Lung (tissue), 12 donors: ENCODE measurements around the gene SH3GLB1. TPM values are rescaled to one million over a fixed set of nuclear protein-coding genes. Genes with fewer than 3 reads are reported as not detected.

Experiments
- ATAC-seq: fragments of 200-7000 bp; cut with Tn5 transposase; one replicate; pipeline ENCODE4 v1.9.1; 2020; ENCODE audit warnings: moderate number of reproducible peaks; ENCODE audit not compliant: insufficient read depth, low FRiP score
- DNase-seq, 3 donors: peaks; one replicate each; pipeline ENCODE4 v3.0.0-alpha.2; 2013 to 2017
- H3K27ac ChIP-seq, 2 donors: one replicate each; pipeline ENCODE4 v1.5.1; 2013; ENCODE audit warnings: mild to moderate bottlenecking in 2 of 2, moderate library complexity in 2 of 2, control low read depth in 1 of 2, inconsistent platforms in 1 of 2, low read depth in 1 of 2, low read length in 1 of 2
- H3K27me3 ChIP-seq, 3 donors: one replicate each; pipeline ENCODE4 v1.5.1; 2013; ENCODE audit warnings: low read length in 2 of 3; ENCODE audit not compliant: control insufficient read depth in 3 of 3, insufficient read depth in 3 of 3
- H3K36me3 ChIP-seq, 4 donors: one replicate each; pipeline ENCODE4 v1.5.1; 2013; ENCODE audit warnings: low read length in 4 of 4, mild to moderate bottlenecking in 1 of 4, moderate library complexity in 1 of 4; ENCODE audit not compliant: control insufficient read depth in 4 of 4, insufficient read depth in 4 of 4
- H3K4me1 ChIP-seq, 5 donors: one replicate each; pipeline ENCODE4 v1.5.1; 2013; ENCODE audit warnings: low read length in 5 of 5, mild to moderate bottlenecking in 2 of 5, moderate library complexity in 1 of 5; ENCODE audit not compliant: control insufficient read depth in 5 of 5, insufficient read depth in 5 of 5
- H3K4me3 ChIP-seq: one replicate; pipeline ENCODE4 v1.5.1; 2013; ENCODE audit warnings: mild to moderate bottlenecking, control low read depth, moderate library complexity
- H3K9ac ChIP-seq, 2 donors: one replicate each; pipeline ENCODE4 v1.5.1; 2013; ENCODE audit warnings: low read length in 2 of 2, control low read depth in 1 of 2; ENCODE audit not compliant: insufficient read depth in 1 of 2
- H3K9me3 ChIP-seq, 4 donors: one replicate each; pipeline ENCODE4 v1.5.1; 2013; ENCODE audit warnings: low read length in 3 of 4, mild to moderate bottlenecking in 1 of 4, moderate library complexity in 1 of 4; ENCODE audit not compliant: control insufficient read depth in 4 of 4, insufficient read depth in 3 of 4
- WGBS, 2 donors: extraction: QIAGEN DNeasy Blood & Tissue Kit; methylation state at CpG; one replicate each; pipeline ENCODE4 v1.1.7; 2013; 5-methylcytosine and 5-hydroxymethylcytosine counted together
- polyA plus RNA-seq, 2 donors: library from polyadenylated mRNA; stranded (reverse); fragments of 200-250 nt; gene quantifications; one replicate each; pipeline ENCODE4 v1.2.1, GENCODE V29; 2013
- total RNA-seq, 2 donors: library from RNA; depleted of rRNA in 1 of 2; stranded (reverse); fragments of >200 nt in 1 of 2; gene quantifications; one replicate each; pipeline ENCODE4 v1.2.1, GENCODE V29; 2014 to 2021
- TF ChIP-seq, protein P1 (sequence below): IDR thresholded peaks from 2 replicates; pipeline ENCODE4 v1.5.1; 2012; ENCODE audit warnings: mild to moderate bottlenecking; ENCODE audit errors: control extremely low read depth, extremely low read depth
- donor health status: control.
- donor health status: control.
- donor health status: Bipolar disorder and iron deficiency.
- donor health status: healthy.
- donor health status: DM: yes; HTN: yes; CAD: no.

SH3GLB1 gene
- total and polyA plus RNA-seq, 4 donors = 26.9 to 81.0 (median 69.5) TPM

DNA sequence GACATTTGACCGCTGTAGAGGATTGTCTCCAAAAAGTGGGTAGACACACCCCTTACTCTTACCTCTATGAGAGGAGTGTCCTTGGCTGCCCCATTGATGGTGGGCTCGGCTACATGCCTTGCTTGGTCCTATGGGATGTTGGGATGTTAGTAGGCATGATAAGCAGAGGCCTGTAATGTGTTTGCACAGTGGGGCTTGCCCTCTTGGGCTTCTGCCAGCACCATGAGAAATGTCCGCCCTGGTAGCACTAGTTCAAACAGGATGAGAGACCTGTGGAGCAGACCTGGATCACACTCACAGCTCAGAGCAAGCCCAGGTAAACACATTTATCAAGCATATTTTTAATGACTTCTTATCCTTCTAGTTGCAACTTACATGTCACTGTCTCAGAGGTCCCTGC, 54.2 kb downstream of the SH3GLB1 start:
- Histone ChIP-seq H3K9me3 (peaks cover 0 to 2% (median 0%) of the 10 kb centered on the region in 4 donors), H3K4me1 (peaks cover 0 to 9% (median 3%) of the 10 kb centered on the region in 5 donors), H3K36me3 (no peaks in the 10 kb centered on the region), H3K27ac (no peak overlapping the region), H3K4me3 (no peak overlapping the region), H3K9ac (no peak overlapping the region), H3K27me3 (no peaks in the 10 kb centered on the region)
- peak in 1 of 3 donors; percentile 26 for DNase-seq
- TF ChIP-seq, protein P1, sequence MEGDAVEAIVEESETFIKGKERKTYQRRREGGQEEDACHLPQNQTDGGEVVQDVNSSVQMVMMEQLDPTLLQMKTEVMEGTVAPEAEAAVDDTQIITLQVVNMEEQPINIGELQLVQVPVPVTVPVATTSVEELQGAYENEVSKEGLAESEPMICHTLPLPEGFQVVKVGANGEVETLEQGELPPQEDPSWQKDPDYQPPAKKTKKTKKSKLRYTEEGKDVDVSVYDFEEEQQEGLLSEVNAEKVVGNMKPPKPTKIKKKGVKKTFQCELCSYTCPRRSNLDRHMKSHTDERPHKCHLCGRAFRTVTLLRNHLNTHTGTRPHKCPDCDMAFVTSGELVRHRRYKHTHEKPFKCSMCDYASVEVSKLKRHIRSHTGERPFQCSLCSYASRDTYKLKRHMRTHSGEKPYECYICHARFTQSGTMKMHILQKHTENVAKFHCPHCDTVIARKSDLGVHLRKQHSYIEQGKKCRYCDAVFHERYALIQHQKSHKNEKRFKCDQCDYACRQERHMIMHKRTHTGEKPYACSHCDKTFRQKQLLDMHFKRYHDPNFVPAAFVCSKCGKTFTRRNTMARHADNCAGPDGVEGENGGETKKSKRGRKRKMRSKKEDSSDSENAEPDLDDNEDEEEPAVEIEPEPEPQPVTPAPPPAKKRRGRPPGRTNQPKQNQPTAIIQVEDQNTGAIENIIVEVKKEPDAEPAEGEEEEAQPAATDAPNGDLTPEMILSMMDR = no peak
- WGBS, 2 donors = 83 to 89% methylated on average over 3 of the region's 3 CpGs
- ATAC-seq = no peak

DNA sequence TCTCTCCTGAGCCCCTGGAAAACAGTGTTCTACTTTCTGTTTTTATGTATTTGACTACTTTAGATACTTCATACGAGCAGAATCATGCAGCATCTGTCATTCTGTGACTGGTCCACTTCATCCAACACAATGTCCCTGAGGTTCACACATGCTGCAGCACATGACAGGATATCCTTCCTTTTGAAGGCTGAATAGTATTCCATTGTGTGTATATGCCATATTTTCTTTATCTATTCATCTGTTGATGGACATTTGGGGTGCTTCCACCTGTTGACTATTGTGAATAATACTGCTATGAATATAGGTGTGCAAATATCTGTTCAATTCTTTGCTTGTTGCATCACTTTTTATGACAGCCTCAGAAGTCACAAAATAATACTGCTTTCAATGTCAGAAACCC, 55.8 kb downstream of the SH3GLB1 start:
- ATAC-seq = no peak
- WGBS, 2 donors = 79 to 89% methylated on average over 1 of the region's 1 CpG

DNA sequence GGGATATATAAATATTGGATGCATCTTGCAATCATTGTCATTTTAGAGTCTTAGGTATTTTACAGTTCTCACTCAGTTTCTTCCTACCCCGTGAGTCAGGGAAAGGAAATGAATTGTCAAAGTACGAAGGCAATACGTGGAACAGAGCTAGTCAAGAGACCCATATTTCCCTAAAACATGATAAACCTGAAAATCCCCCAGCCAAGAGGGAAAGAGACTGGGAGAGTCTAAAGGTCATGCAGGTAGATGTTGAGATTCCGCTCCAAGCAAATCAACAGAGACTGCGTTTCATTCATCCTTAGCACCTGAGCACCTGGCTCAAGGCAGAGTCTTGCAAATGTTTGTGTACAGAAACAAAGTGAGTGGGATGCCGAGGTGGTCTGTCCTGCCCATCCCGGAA, 58.0 kb downstream of the SH3GLB1 start:
- WGBS, 2 donors = 85 to 89% methylated on average over 7 of the region's 7 CpGs
- no peak overlapping the region for H3K27ac ChIP-seq
- H3K4me3 ChIP-seq = no peak overlapping the region
- no peaks in the 10 kb centered on the region for H3K36me3 ChIP-seq
- no peak overlapping the region for H3K9ac ChIP-seq
- peaks cover 0 to 5% (median 2%) of the 10 kb centered on the region in 5 donors for H3K4me1 ChIP-seq
- peaks cover 0 to 2% (median 0%) of the 10 kb centered on the region in 4 donors for H3K9me3 ChIP-seq
- TF ChIP-seq, protein P1 = no peak
- no peak for DNase-seq
- no peaks in the 10 kb centered on the region for H3K27me3 ChIP-seq
- no peak for ATAC-seq

More for the DNA sequence above, 55.8 kb downstream of the SH3GLB1 start:
- DNase-seq = no peak
- TF ChIP-seq, protein P1 = no peak
- peaks cover 0 to 9% (median 3%) of the 10 kb centered on the region in 5 donors for H3K4me1 ChIP-seq
- H3K27ac ChIP-seq = no peak overlapping the region
- H3K4me3 ChIP-seq = no peak overlapping the region
- H3K9me3 ChIP-seq = peaks cover 0 to 4% (median 0%) of the 10 kb centered on the region in 4 donors
- H3K9ac ChIP-seq = no peak overlapping the region
- no peaks in the 10 kb centered on the region for H3K36me3 ChIP-seq
- no peaks in the 10 kb centered on the region for H3K27me3 ChIP-seq

DNA sequence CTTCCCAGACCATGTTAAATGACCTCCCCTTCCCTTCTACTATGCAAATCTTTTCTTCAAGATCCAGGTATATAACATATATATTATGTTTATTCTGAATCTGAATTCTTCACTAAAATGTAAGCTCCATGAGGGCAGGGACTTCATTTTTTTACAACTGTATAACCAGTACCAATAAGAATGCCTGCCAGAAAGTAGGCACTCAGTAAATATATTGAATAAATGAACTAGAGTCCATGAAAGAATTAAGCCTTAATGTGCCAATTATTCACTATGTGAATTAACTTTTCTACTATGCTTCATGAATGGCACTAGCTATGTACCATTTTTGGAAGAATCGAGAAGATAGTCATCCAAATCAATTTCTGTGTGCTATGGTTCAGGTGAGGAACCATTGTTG, 60.1 kb downstream of the SH3GLB1 start:
- Histone ChIP-seq H3K9me3 (peaks cover 0 to 2% (median 0%) of the 10 kb centered on the region in 4 donors), H3K4me3 (no peak overlapping the region), H3K27ac (no peak overlapping the region), H3K36me3 (no peaks in the 10 kb centered on the region), H3K9ac (no peak overlapping the region), H3K27me3 (no peaks in the 10 kb centered on the region), H3K4me1 (no peaks in the 10 kb centered on the region)
- TF ChIP-seq, protein P1 = no peak
- ATAC-seq = no peak
- no peak for DNase-seq
- 95 to 98% methylated on average over 1 of the region's 1 CpG for WGBS, 2 donors
